Uterus (tissue), 4 donors: ENCODE measurements around the gene LARP1. TPM values are rescaled to one million over a fixed set of nuclear protein-coding genes. Genes with fewer than 3 reads are reported as not detected.

Experiments used
- DNase-seq, 2 donors: peaks; one replicate each; pipeline ENCODE4 v3.0.0-alpha.2; 2019 to 2020
- H3K27ac ChIP-seq, 2 donors: fragments of 200-600 bp; sonication (generic); 1 replicate in 1 of 2; 2 replicates in 1 of 2; pipeline ENCODE4 v1.5.1; 2016 to 2018
- H3K27me3 ChIP-seq, 2 donors: fragments of 200-600 bp; sonication (generic); one replicate each; pipeline ENCODE4 v1.5.1; 2018 to 2019; ENCODE audit warnings: control low read depth in 1 of 2
- H3K36me3 ChIP-seq, 2 donors: fragments of 200-600 bp; sonication (generic); one replicate each; pipeline ENCODE4 v1.5.1; 2019; ENCODE audit warnings: control low read depth in 1 of 2
- H3K4me1 ChIP-seq, 2 donors: fragments of 200-600 bp; sonication (generic); one replicate each; pipeline ENCODE4 v1.5.1; 2018 to 2019; ENCODE audit warnings: control low read depth in 1 of 2
- H3K4me3 ChIP-seq, 2 donors: fragments of 200-600 bp; sonication (generic); 1 replicate in 1 of 2; 2 replicates in 1 of 2; pipeline ENCODE4 v1.5.1; 2018 to 2019; ENCODE audit warnings: mild to moderate bottlenecking in 1 of 2
- H3K9me3 ChIP-seq, 2 donors: fragments of 200-600 bp; sonication (generic); one replicate each; pipeline ENCODE4 v1.5.1; 2019; ENCODE audit warnings: control low read depth in 1 of 2
- CTCF ChIP-seq, 4 experiments: fragments of 200-600 bp in 2 of 4; fragments of 450-650 bp in 2 of 4; sonication (generic) in 2 of 4; IDR thresholded peaks; one replicate each; pipeline ENCODE4 v1.5.1; 2016 to 2019; ENCODE audit warnings: antibody characterized with exemption in 4 of 4, mild to moderate bottlenecking in 2 of 4, moderate library complexity in 1 of 4
- POLR2A ChIP-seq, 2 donors: fragments of 450-650 bp; IDR thresholded peaks; one replicate each; pipeline ENCODE4 v1.6.1; 2016; ENCODE audit warnings: antibody characterized with exemption in 2 of 2, mild to moderate bottlenecking in 1 of 2, moderate library complexity in 1 of 2
- intact Hi-C: fragments of 100-400 bp; cut with DNase I; formaldehyde crosslinking; loops from one replicate; pipeline ENCODE4 v1.15.1; 2023; ENCODE audit warnings: low total_unique reads
- total RNA-seq, 4 donors: library from RNA; depleted of rRNA in 3 of 4; stranded (reverse); fragments of >200 nt in 3 of 4; gene quantifications; one replicate each; pipeline versions ENCODE4 v1.1.0 to v1.2.4, GENCODE V29; 2014 to 2023
- donor health status: DM: yes; HTN: yes; CAD: no.

LARP1 gene
- total RNA-seq, 4 donors from 2014 or later, result 33.3 to 202 (median 47.1) TPM

GRCh38 chr5:154783774-154784460 lies 28.7 kb downstream of the LARP1 start:
- intact Hi-C loops, result no loop called here
- DNase-seq, result peak in 1 of 2 donors; percentile 26
- TF ChIP-seq POLR2A (IDR thresholded peaks at IDR 0.05), result no peak
- Histone ChIP-seq H3K27ac (no peak overlapping the region), H3K9me3 (no peaks in the 10 kb centered on the region), H3K4me3 (no peak overlapping the region), H3K27me3 (no peaks in the 10 kb centered on the region), H3K4me1 (peaks cover 9 to 24% of the 10 kb centered on the region in 2 donors), H3K36me3 (no peaks in the 10 kb centered on the region)

- Histone ChIP-seq H3K4me1 (peaks cover 9 to 24% of the 10 kb centered on the region in 2 donors), H3K9me3 (no peaks in the 10 kb centered on the region), H3K4me3 (no peak overlapping the region), H3K27ac (no peak overlapping the region), H3K36me3 (no peaks in the 10 kb centered on the region), H3K27me3 (no peaks in the 10 kb centered on the region)
- intact Hi-C loops, result no loop called here
- TF ChIP-seq POLR2A (IDR thresholded peaks at IDR 0.05) (no peak), CTCF (IDR thresholded peaks at IDR 0.05) (no peak)
- no peak for DNase-seq
These were observed 29.7 kb downstream of the LARP1 start for GRCh38 chr5:154784856-154785255.

DNA sequence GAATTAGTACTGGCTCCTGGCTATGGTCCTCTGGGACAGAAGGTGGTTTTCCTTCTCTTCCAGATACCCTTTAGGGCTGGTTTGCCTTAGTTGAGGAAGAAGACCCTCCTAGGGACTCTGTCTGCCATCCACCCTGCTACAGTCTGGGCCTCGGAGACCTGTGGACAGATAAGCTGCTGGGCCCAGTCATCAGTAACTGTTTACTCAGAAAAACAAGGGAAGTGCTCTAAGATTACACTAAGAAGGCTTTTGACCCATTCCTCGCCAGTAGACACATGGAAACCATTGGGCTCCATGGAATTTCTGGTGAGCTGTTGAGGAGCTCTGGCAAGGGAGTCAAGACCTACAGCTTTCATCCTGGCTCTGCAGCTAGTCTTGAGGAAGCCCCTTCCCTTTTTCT lies 31.2 kb downstream of the LARP1 start:
- H3K36me3 ChIP-seq, result no peaks in the 10 kb centered on the region
- no peak overlapping the region for H3K4me3 ChIP-seq
- intact Hi-C loops, result no loop called here
- H3K9me3 ChIP-seq, result no peaks in the 10 kb centered on the region
- no peak for DNase-seq
- no peak for TF ChIP-seq CTCF (IDR thresholded peaks at IDR 0.05)
- TF ChIP-seq POLR2A (IDR thresholded peaks at IDR 0.05), result no peak
- H3K27me3 ChIP-seq, result no peaks in the 10 kb centered on the region
- H3K4me1 ChIP-seq, result peaks cover 9 to 24% of the 10 kb centered on the region in 2 donors
- no peak overlapping the region for H3K27ac ChIP-seq

- H3K27me3 ChIP-seq, result no peaks in the 10 kb centered on the region
- intact Hi-C loops, result no loop called here
- no peak overlapping the region for H3K4me3 ChIP-seq
- H3K27ac ChIP-seq, result no peak overlapping the region
- no peak for TF ChIP-seq CTCF (IDR thresholded peaks at IDR 0.05)
- no peak for TF ChIP-seq POLR2A (IDR thresholded peaks at IDR 0.05)
- H3K4me1 ChIP-seq, result peaks cover under 1 to 14% of the 10 kb centered on the region in 2 donors
- H3K36me3 ChIP-seq, result no peaks in the 10 kb centered on the region
- DNase-seq, result no peak
- no peaks in the 10 kb centered on the region for H3K9me3 ChIP-seq
These were observed 33.0 kb downstream of the LARP1 start for GRCh38 chr5:154788212-154788611.

DNA sequence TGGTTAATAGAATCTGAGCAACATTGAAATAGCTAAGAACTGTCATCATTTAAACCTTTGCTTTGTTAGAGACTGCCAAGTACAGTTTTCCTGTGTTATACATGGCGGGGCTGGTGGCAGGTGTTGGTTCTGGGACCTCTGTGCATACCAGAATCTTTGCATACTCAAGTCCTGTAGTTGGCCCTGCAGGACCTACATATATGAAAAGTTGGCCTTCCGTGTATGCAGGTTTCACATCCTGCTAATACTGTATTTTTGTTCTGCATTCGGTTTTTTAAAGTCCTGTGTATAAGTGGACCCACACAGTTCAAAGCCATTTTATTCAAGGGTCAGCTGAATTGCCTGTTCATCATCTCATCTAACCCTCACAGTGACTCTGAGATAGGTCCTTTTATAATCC lies 36.4 kb downstream of the LARP1 start:
- no peaks in the 10 kb centered on the region for H3K36me3 ChIP-seq
- no peaks in the 10 kb centered on the region for H3K9me3 ChIP-seq
- no peaks in the 10 kb centered on the region for H3K27me3 ChIP-seq
- intact Hi-C loops, result no loop called here
- H3K4me1 ChIP-seq, result peaks cover 0 to 23% of the 10 kb centered on the region in 2 donors
- H3K27ac ChIP-seq, result no peak overlapping the region
- TF ChIP-seq POLR2A (IDR thresholded peaks at IDR 0.05), result no peak
- no peak for TF ChIP-seq CTCF (IDR thresholded peaks at IDR 0.05)
- H3K4me3 ChIP-seq, result no peak overlapping the region
- no peak for DNase-seq
